HUES6 (cell line): Measurements from ENCODE around the gene CNTN2.

Experiments used
- H3K27ac ChIP-seq: 2 replicates; pipeline ENCODE4 v1.7.0; 2013; ENCODE audit warnings: low read depth, mild to moderate bottlenecking, low read length, inconsistent platforms
- H3K27me3 ChIP-seq: 2 replicates; pipeline ENCODE4 v1.6.1; 2013; ENCODE audit warnings: low read length; ENCODE audit not compliant: control insufficient read depth, insufficient read depth
- H3K36me3 ChIP-seq: 2 replicates; pipeline ENCODE4 v1.6.1; 2013; ENCODE audit warnings: low read length; ENCODE audit not compliant: control insufficient read depth, insufficient read depth
- H3K4me1 ChIP-seq: 2 replicates; pipeline ENCODE4 v1.6.1; 2013; ENCODE audit warnings: low read length; ENCODE audit not compliant: control insufficient read depth, insufficient read depth
- H3K4me3 ChIP-seq: 2 replicates; pipeline ENCODE4 v1.5.1; 2013; ENCODE audit warnings: low read depth, low read length
- H3K9ac ChIP-seq: one replicate; pipeline ENCODE4 v1.6.1; 2013; ENCODE audit warnings: mild to moderate bottlenecking, low read length
- H3K9me3 ChIP-seq: 2 replicates; pipeline ENCODE4 v1.6.1; 2013; ENCODE audit warnings: low read depth, low read length; ENCODE audit not compliant: control insufficient read depth, insufficient read depth

CNTN2 gene

GRCh38 chr1:205122489-205122882 is 79.5 kb downstream of the CNTN2 start:
- Histone ChIP-seq H3K36me3 (peaks cover 6% of the 10 kb centered on the region; the same call in 1 of the 2 replicates), H3K4me1 (no peaks in the 10 kb centered on the region), H3K27me3 (no peaks in the 10 kb centered on the region), H3K9ac (peak overlapping the region; percentile 93), H3K27ac (peak overlapping the region; percentile 51; the same call in 1 of the 2 replicates), H3K9me3 (no peaks in the 10 kb centered on the region), H3K4me3 (peak overlapping the region; percentile 93)

DNA sequence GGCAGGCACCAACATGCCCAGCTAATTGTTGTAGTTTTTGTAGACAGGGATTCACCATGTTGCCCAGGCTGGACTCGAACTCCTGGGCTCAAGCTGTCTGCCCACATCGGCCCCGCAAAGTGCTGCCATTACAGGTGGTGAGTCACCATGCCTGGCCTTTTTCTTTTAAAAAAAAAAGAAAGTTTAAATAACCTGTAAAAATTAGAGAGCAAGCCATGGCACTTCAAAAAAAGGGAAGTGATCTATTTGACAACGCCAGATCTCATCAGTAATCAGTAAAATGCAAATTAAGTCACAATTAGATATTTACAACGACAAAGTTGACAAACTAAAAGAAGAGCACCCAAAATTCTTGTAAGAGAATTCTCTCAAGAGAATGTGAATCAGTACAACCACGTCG is 81.7 kb downstream of the CNTN2 start:
- H3K9me3 ChIP-seq = no peaks in the 10 kb centered on the region
- no peak overlapping the region for H3K27ac ChIP-seq

GRCh38 chr1:205127646-205128045 is 84.6 kb downstream of the CNTN2 start:
- no peak overlapping the region for H3K9ac ChIP-seq
- H3K27ac ChIP-seq = no peak overlapping the region
- H3K36me3 ChIP-seq = no peaks in the 10 kb centered on the region
- H3K4me3 ChIP-seq = no peak overlapping the region
- no peaks in the 10 kb centered on the region for H3K27me3 ChIP-seq
- H3K9me3 ChIP-seq = no peaks in the 10 kb centered on the region
- H3K4me1 ChIP-seq = no peaks in the 10 kb centered on the region

More for the DNA sequence above, 81.7 kb downstream of the CNTN2 start:
- Histone ChIP-seq H3K4me3 (no peak overlapping the region), H3K27me3 (no peaks in the 10 kb centered on the region), H3K36me3 (no peaks in the 10 kb centered on the region), H3K4me1 (no peaks in the 10 kb centered on the region), H3K9ac (no peak overlapping the region)
